ENCODE data around the gene OR6S1.
"Not testable (repeated sequence)": the region's sequence is repeated elsewhere in the genome, so short reads cannot be mapped to it uniquely, and the experiment has no call there.

GRCh38 chr14:20666400-20666961, 25.0 kb upstream of the OR6S1 start:
- TF ChIP-seq CTCF, POLR2A (IDR thresholded peaks at IDR 0.05): not testable (repeated sequence)
